ENCODE data around the gene MEIS2. TPM values are rescaled to one million over a fixed set of nuclear protein-coding genes. Genes with fewer than 3 reads are reported as not detected.

Gene MEIS2
- total RNA-seq, 6 donors from 2014 or later = 13.7 to 53.4 (median 21.4) TPM

DNA sequence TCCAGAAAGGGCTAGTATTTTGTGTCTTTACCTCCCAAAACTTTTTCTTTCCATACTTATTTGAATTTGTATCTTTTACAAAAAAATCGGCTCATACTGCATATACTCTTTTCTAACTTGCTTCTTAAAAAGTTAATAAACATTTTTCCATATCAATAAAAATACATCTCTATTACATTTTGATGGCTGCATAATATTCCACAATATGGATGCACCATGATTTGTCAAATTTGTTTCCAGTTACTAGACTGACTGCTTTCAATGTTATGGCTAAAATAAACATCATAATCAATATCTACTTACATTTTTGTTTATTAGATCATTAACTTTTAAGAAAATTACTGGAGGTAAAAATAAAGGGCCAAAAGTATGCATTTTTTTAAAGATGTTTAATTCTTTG, 121.7 kb downstream of the MEIS2 start:
- DNase-seq (no peak), ATAC-seq (ENCODE audit: low FRiP score in 2 of 2) (no peak)
- no peaks in the 10 kb centered on the region for H3K36me3 ChIP-seq
- H3K9me3 ChIP-seq = no peaks in the 10 kb centered on the region
- no peaks in the 10 kb centered on the region for H3K4me1 ChIP-seq
- no peak overlapping the region for H3K27ac ChIP-seq
- WGBS, 2 donors = 90 to 97% methylated on average over 1 of the region's 1 CpG
- H3K27me3 ChIP-seq = no peaks in the 10 kb centered on the region
- TF ChIP-seq POLR2A (IDR thresholded peaks at IDR 0.05) = no peak
- TF ChIP-seq EP300 (IDR thresholded peaks at IDR 0.05) = no peak
- no peak overlapping the region for H3K4me3 ChIP-seq

DNA sequence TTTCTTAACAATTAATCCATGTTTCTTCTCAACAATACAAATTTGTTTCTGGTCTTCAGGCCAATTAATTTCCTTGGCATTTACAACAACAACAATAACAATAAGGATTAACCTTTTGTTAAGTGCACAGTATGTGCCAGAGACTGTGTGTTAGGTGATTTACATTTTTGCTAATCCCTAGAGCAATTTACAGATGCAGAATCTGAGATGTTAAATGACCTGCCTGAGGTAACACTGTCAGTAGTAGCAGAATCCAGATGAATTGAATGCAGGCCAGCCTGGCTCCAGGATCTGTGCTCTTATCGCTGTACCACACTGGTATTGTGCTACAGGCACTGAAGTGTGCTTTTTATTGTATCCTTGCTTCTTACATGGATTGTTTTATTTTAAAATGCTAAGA, 122.2 kb downstream of the MEIS2 start:
- 90 to 92% methylated on average over 1 of the region's 1 CpG for WGBS, 2 donors
- no peaks in the 10 kb centered on the region for H3K4me1 ChIP-seq

DNA sequence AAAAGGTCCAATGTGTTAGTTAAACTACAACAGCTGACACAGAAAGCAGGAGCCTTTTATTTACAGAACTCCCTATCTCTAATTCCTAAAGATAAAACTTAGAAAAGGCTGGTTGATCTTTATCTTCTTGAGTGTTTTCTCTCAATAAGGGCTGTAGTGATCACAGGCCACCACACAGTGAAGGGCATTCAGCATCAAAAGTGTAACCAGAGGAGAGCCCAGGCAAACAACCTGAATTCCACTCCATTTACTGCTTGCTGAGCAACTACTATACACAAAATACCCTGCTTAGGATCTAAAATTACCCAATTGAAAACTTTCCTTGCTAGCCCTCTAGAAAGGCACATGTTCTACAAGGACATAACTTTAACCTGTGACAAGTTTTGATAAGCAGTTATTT, 122.7 kb downstream of the MEIS2 start:
- no peaks in the 10 kb centered on the region for H3K27me3 ChIP-seq
- H3K36me3 ChIP-seq = no peaks in the 10 kb centered on the region
- H3K9me3 ChIP-seq = no peaks in the 10 kb centered on the region
- TF ChIP-seq POLR2A (IDR thresholded peaks at IDR 0.05) (no peak), CTCF (IDR thresholded peaks at IDR 0.05) (no peak), EP300 (IDR thresholded peaks at IDR 0.05) (no peak), POLR2AphosphoS5 (IDR thresholded peaks at IDR 0.05) (no peak)
- DNase-seq = no peak
- no peak overlapping the region for H3K27ac ChIP-seq
- no peaks in the 10 kb centered on the region for H3K4me1 ChIP-seq
- ATAC-seq (ENCODE audit: low FRiP score in 2 of 2) = no peak
- no peak overlapping the region for H3K4me3 ChIP-seq

More for the DNA sequence above, 122.2 kb downstream of the MEIS2 start:
- no peak overlapping the region for H3K4me3 ChIP-seq
- H3K27ac ChIP-seq = no peak overlapping the region
- DNase-seq = no peak
- ATAC-seq (ENCODE audit: low FRiP score in 2 of 2) = no peak
- no peaks in the 10 kb centered on the region for H3K27me3 ChIP-seq
- no peaks in the 10 kb centered on the region for H3K36me3 ChIP-seq
- TF ChIP-seq CTCF (IDR thresholded peaks at IDR 0.05) (no peak), EP300 (IDR thresholded peaks at IDR 0.05) (no peak), POLR2AphosphoS5 (IDR thresholded peaks at IDR 0.05) (no peak), POLR2A (IDR thresholded peaks at IDR 0.05) (no peak)
- H3K9me3 ChIP-seq = no peaks in the 10 kb centered on the region

DNA sequence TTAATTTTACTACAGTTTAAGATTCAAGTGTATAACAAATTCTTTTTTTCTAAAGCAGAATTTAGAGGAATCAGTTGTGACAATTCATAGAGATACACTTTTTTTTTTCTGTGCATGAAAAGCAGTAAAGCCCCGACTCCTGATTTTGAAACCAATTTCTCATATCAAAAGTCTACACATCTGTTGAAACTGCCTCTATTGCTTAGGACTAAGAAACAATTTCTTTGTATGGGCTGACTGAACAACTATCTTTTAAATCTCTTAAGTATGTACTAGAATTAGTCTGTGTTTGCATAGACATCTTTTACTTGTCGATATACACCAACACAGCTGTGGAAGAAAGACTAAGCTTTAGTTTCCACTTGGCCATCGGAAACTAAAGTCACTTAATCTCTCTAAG, 127.6 kb downstream of the MEIS2 start:
- Histone ChIP-seq H3K4me3 (no peak overlapping the region), H3K4me1 (no peaks in the 10 kb centered on the region), H3K27me3 (no peaks in the 10 kb centered on the region), H3K27ac (no peak overlapping the region), H3K9me3 (no peaks in the 10 kb centered on the region), H3K36me3 (no peaks in the 10 kb centered on the region)
- 50 to 95% methylated on average over 3 of the region's 3 CpGs for WGBS, 2 donors
- DNase-seq = no peak
- ATAC-seq (ENCODE audit: low FRiP score in 2 of 2) = no peak
- TF ChIP-seq EP300 (IDR thresholded peaks at IDR 0.05) = no peak
- TF ChIP-seq CTCF (IDR thresholded peaks at IDR 0.05) = no peak
- TF ChIP-seq POLR2AphosphoS5 (IDR thresholded peaks at IDR 0.05) = no peak
- no peak for TF ChIP-seq POLR2A (IDR thresholded peaks at IDR 0.05)

DNA sequence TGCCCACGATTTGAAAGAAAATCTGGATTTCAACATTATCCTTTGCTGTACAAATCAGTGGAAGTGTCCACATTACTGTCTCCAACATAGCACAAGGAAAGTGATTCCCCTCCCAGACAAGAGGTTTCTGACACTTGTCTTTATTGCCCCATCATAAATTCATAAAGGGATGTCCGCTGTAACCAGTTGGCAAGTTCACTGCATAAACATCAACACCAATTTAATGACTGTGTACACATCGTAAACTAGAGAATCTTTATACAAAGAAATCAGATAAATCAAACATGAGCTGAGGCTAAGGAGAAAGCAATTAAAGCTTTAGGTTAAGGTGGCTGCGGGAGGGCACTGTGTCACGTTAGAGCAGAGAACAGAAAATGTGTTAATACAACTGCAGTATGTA, 129.8 kb downstream of the MEIS2 start:
- H3K27ac ChIP-seq = no peak overlapping the region
- H3K4me1 ChIP-seq = no peaks in the 10 kb centered on the region
- 90% methylated on average over 5 of the region's 5 CpGs for WGBS, 2 donors
- ATAC-seq (ENCODE audit: low FRiP score in 2 of 2) (no peak), DNase-seq (no peak)
- no peaks in the 10 kb centered on the region for H3K36me3 ChIP-seq
- TF ChIP-seq POLR2AphosphoS5 (IDR thresholded peaks at IDR 0.05) = no peak
- TF ChIP-seq EP300 (IDR thresholded peaks at IDR 0.05) = no peak
- no peak for TF ChIP-seq CTCF (IDR thresholded peaks at IDR 0.05)
- TF ChIP-seq POLR2A (IDR thresholded peaks at IDR 0.05) = no peak
- no peaks in the 10 kb centered on the region for H3K9me3 ChIP-seq
- no peak overlapping the region for H3K4me3 ChIP-seq
- H3K27me3 ChIP-seq = no peaks in the 10 kb centered on the region
